OCI-LY1 (cell line): ENCODE results near the gene SLC31A2.
"Not testable (repeated sequence)": the region's sequence is repeated elsewhere in the genome, so short reads cannot be mapped to it uniquely, and the experiment has no call there.

Experiments
- EZH2 ChIP-seq: fragments of 200-600 bp; sonication (generic), shearing (Covaris generic); IDR thresholded peaks from 2 replicates; pipeline ENCODE4 v1.8.0; 2017; ENCODE audit warnings: borderline replicate concordance, mixed run types, mild to moderate bottlenecking, antibody characterized with exemption, low read length, moderate library complexity, mixed read lengths
- TF ChIP-seq, protein P1 (sequence below): fragments of 200-600 bp; sonication (generic), shearing (Covaris generic); IDR thresholded peaks from 2 replicates; pipeline ENCODE4 v1.5.1; 2017; ENCODE audit warnings: mild to moderate bottlenecking, antibody characterized with exemption, low read length, moderate library complexity, mixed read lengths

DNA sequence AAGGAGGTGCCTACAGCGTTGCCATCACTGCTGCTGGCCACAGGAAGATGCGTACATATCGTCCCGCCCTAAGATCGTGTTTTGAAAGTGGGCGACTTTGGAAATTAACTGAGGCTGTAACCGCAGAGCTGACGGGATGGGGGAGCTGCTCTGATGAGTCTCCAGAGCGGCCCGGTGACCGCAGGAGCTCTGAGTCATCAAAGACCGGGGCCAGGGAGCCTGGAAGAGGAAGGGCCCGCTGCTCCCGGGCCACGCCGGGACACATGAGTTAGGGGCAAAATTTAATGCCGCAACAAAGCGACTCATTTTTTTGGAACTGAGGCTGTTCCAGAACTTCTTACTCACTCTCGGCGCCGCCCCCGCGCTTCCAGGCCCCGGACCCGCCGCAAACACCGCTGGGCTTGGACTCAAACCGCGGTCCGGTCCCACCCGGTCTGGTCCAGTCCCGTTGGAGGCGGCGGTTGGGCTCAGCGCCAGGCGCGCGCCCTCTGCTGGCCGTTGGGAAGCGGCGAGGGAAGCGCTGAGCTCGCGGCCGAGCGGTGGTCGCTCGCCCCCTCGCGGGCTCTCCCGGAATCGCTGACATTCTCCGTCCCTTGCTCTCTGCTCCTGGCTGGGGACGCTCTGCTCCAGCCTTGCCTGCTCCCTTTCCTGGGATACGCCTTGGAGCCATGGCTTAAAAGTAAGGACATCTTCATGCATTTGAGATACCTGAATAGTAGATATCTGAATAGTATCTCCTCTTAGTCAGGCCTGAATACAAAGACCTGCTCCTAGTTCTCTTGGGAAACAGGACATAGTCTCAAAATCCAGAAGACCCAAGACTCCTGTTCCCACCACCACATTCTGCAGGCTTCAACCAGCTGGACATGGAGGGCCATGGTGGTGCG lies 39.5 kb upstream of the SLC31A2 start:
- TF ChIP-seq, protein P1, sequence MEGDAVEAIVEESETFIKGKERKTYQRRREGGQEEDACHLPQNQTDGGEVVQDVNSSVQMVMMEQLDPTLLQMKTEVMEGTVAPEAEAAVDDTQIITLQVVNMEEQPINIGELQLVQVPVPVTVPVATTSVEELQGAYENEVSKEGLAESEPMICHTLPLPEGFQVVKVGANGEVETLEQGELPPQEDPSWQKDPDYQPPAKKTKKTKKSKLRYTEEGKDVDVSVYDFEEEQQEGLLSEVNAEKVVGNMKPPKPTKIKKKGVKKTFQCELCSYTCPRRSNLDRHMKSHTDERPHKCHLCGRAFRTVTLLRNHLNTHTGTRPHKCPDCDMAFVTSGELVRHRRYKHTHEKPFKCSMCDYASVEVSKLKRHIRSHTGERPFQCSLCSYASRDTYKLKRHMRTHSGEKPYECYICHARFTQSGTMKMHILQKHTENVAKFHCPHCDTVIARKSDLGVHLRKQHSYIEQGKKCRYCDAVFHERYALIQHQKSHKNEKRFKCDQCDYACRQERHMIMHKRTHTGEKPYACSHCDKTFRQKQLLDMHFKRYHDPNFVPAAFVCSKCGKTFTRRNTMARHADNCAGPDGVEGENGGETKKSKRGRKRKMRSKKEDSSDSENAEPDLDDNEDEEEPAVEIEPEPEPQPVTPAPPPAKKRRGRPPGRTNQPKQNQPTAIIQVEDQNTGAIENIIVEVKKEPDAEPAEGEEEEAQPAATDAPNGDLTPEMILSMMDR, result not testable (repeated sequence)
- TF ChIP-seq EZH2, result not testable (repeated sequence)
